IPS-11a (cell line): ENCODE results near the gene OGFR.

Source experiments
- H3K4me3 ChIP-seq: one replicate; pipeline ENCODE4 v1.5.1; 2013; ENCODE audit warnings: low read depth, low read length, control low read depth

Gene OGFR

GRCh38 chr20:62799459-62799858 is 5.2 kb upstream of the OGFR start:
- H3K4me3 ChIP-seq = no peak overlapping the region

- no peak overlapping the region for H3K4me3 ChIP-seq
Observed at GRCh38 chr20:62799873-62800272, 4.8 kb upstream of the OGFR start.

GRCh38 chr20:62800314-62801259 is 4.0 kb upstream of the OGFR start:
- H3K4me3 ChIP-seq = no peak overlapping the region

- H3K4me3 ChIP-seq = no peak overlapping the region
Observed at GRCh38 chr20:62801284-62802010, 3.2 kb upstream of the OGFR start.

GRCh38 chr20:62802026-62802712 is 2.5 kb upstream of the OGFR start:
- no peak overlapping the region for H3K4me3 ChIP-seq

- peak overlapping the region; percentile 47 for H3K4me3 ChIP-seq
Observed at GRCh38 chr20:62804021-62804626, 511 bp upstream of the OGFR start.

GRCh38 chr20:62805155-62805710 is 598 bp downstream of the OGFR start:
- H3K4me3 ChIP-seq = peak overlapping the region; percentile 87

- H3K4me3 ChIP-seq = peak overlapping the region; percentile 87
Observed at GRCh38 chr20:62805711-62806382, 1.2 kb downstream of the OGFR start.

- H3K4me3 ChIP-seq = no peak overlapping the region
Observed at GRCh38 chr20:62806383-62807050, 1.9 kb downstream of the OGFR start.

GRCh38 chr20:62807444-62808210 is 3.0 kb downstream of the OGFR start:
- H3K4me3 ChIP-seq = no peak overlapping the region

GRCh38 chr20:62808211-62808865 is 3.7 kb downstream of the OGFR start:
- no peak overlapping the region for H3K4me3 ChIP-seq

- H3K4me3 ChIP-seq = no peak overlapping the region
Observed at GRCh38 chr20:62809530-62810428, 5.1 kb downstream of the OGFR start.

- H3K4me3 ChIP-seq = no peak overlapping the region
Observed at GRCh38 chr20:62811320-62811719, 6.7 kb downstream of the OGFR start.

GRCh38 chr20:62811720-62812119 is 7.1 kb downstream of the OGFR start:
- no peak overlapping the region for H3K4me3 ChIP-seq

- no peak overlapping the region for H3K4me3 ChIP-seq
Observed at GRCh38 chr20:62812181-62812906, 7.7 kb downstream of the OGFR start.

- H3K4me3 ChIP-seq = no peak overlapping the region
Observed at GRCh38 chr20:62812907-62813200, 8.2 kb downstream of the OGFR start.

GRCh38 chr20:62813588-62813987 is 9.0 kb downstream of the OGFR start:
- H3K4me3 ChIP-seq = no peak overlapping the region
